ENCODE results near the gene ZNF774.

The ZNF774 gene

GRCh38 chr15:90381515-90381914, 29.4 kb downstream of the ZNF774 start (continued):
- TF ChIP-seq ZNF692 (tag by site-specific recombination; IDR thresholded peaks at IDR 0.05) (no peak), ZNF707 (tag by site-specific recombination; IDR thresholded peaks at IDR 0.05) (no peak), ZNF266 (tag by site-specific recombination; IDR thresholded peaks at IDR 0.05; ENCODE audit: low read depth) (no peak), ZNF48 (tag by site-specific recombination; IDR thresholded peaks at IDR 0.05) (no peak), ZNF211 (tag by site-specific recombination; IDR thresholded peaks at IDR 0.05; ENCODE audit: low read depth) (no peak), ZBTB17 (tag by site-specific recombination; IDR thresholded peaks at IDR 0.05) (no peak), ZNF514 (tag by site-specific recombination; IDR thresholded peaks at IDR 0.05) (no peak)

- Histone ChIP-seq H3K27ac (ENCODE audit: extremely low read depth, low read depth, low read length) (no peak overlapping the region), H3K9me3 (ENCODE audit: control insufficient read depth, insufficient read depth, low read depth, low read length) (no peaks in the 10 kb centered on the region), H3K36me3 (ENCODE audit: control insufficient read depth in 2 of 2, insufficient read depth in 1 of 2, low read length in 2 of 2) (no peaks in the 10 kb centered on the region), H3K4me3 (ENCODE audit: low read depth, low read length) (no peak overlapping the region), H3K4me1 (ENCODE audit: control insufficient read depth, insufficient read depth, low read length) (no peaks in the 10 kb centered on the region)
- TF ChIP-seq ZNF626 (tag by site-specific recombination; IDR thresholded peaks at IDR 0.05) = no peak
- no peak for TF ChIP-seq ZNF560 (tag by site-specific recombination; IDR thresholded peaks at IDR 0.05; ENCODE audit: borderline replicate concordance)
- POLR2A ChIA-PET = interaction anchor here (0.6 kb wide), 1 partner anchor 133 kb away, joined by 6 read pairs; the partner anchor contains the start of gene TTLL13
- CTCF ChIA-PET = interaction anchor here (0.6 to 4.5 kb wide), 8 partner anchors 15 to 100 kb away, joined by 3 to 23 read pairs (median 6); no protein-coding TSS in a partner anchor
These were observed 30.2 kb downstream of the ZNF774 start for GRCh38 chr15:90382320-90382719.

- Histone ChIP-seq H3K36me3 (ENCODE audit: control insufficient read depth in 2 of 2, insufficient read depth in 1 of 2, low read length in 2 of 2) (peaks cover 6 to 8% of the 10 kb centered on the region in 2 experiments; a peak in 2 of 3 replicates), H3K27ac (ENCODE audit: extremely low read depth, low read depth, low read length) (no peak overlapping the region), H3K9me3 (ENCODE audit: control insufficient read depth, insufficient read depth, low read depth, low read length) (no peaks in the 10 kb centered on the region), H3K4me3 (ENCODE audit: low read depth, low read length) (no peak overlapping the region), H3K4me1 (ENCODE audit: control insufficient read depth, insufficient read depth, low read length) (peaks cover 11% of the 10 kb centered on the region)
- CTCF ChIA-PET = interaction anchor here (0.6 to 1.7 kb wide), 2 partner anchors 25 to 62 kb away, joined by 5 read pairs; no protein-coding TSS in a partner anchor
- POLR2A ChIA-PET = interaction anchor here (2.8 kb wide), 1 partner anchor 16 kb away, joined by 23 read pairs; no protein-coding TSS in a partner anchor
- TF ChIP-seq ZNF670 (tag by site-specific recombination; IDR thresholded peaks at IDR 0.05; ENCODE audit: low read depth) (no peak), ZNF302 (tag by site-specific recombination; IDR thresholded peaks at IDR 0.05; ENCODE audit: low read depth) (no peak), ZNF214 (tag by site-specific recombination; IDR thresholded peaks at IDR 0.05; ENCODE audit: borderline replicate concordance) (no peak), BCL11A (tag by site-specific recombination; IDR thresholded peaks at IDR 0.05; ENCODE audit: low read depth) (no peak), ZNF639 (tag by site-specific recombination; IDR thresholded peaks at IDR 0.05) (no peak), ZNF112 (tag by site-specific recombination; IDR thresholded peaks at IDR 0.05) (no peak), HIC1 (tag by site-specific recombination; IDR thresholded peaks at IDR 0.05) (no peak), KLF17 (tag by site-specific recombination; IDR thresholded peaks at IDR 0.05) (no peak), ZSCAN4 (tag by site-specific recombination; IDR thresholded peaks at IDR 0.05) (no peak), YY1 (tag by site-specific recombination; IDR thresholded peaks at IDR 0.05) (no peak), ZNF311 (tag by site-specific recombination; IDR thresholded peaks at IDR 0.05; ENCODE audit: borderline replicate concordance) (no peak), OSR2 (tag by site-specific recombination; IDR thresholded peaks at IDR 0.05) (no peak)
These were observed 34.1 kb downstream of the ZNF774 start for GRCh38 chr15:90386221-90386620.
